IPS-15b (cell line): Measurements from ENCODE around the gene CCR7.

Experiments
- H3K27me3 ChIP-seq: one replicate; pipeline ENCODE4 v1.6.1; 2013; ENCODE audit warnings: low read length; ENCODE audit not compliant: control insufficient read depth, insufficient read depth
- H3K36me3 ChIP-seq: one replicate; pipeline ENCODE4 v1.6.1; 2013; ENCODE audit warnings: low read length; ENCODE audit not compliant: control insufficient read depth, insufficient read depth
- H3K4me1 ChIP-seq: one replicate; pipeline ENCODE4 v1.6.1; 2013; ENCODE audit warnings: mild to moderate bottlenecking, low read length; ENCODE audit not compliant: control insufficient read depth, insufficient read depth
- H3K4me3 ChIP-seq: one replicate; pipeline ENCODE4 v1.5.1; 2013; ENCODE audit warnings: low read depth, low read length
- H3K9ac ChIP-seq: one replicate; pipeline ENCODE4 v1.6.1; 2013; ENCODE audit warnings: low read depth, mild to moderate bottlenecking, low read length
- H3K9me3 ChIP-seq: one replicate; pipeline ENCODE4 v1.6.1; 2013; ENCODE audit warnings: mild to moderate bottlenecking, low read length; ENCODE audit not compliant: control insufficient read depth, insufficient read depth

CCR7 gene

GRCh38 chr17:40564883-40565768 lies at the start of gene CCR7:
CCR7 (minus strand) TSS chr17:40565472; CDS start chr17:40565409, 63 bp downstream.
- Histone ChIP-seq H3K4me3 (no peak within 1 kb of the TSS), H3K9me3 (no peaks in the 10 kb centered on the region), H3K36me3 (no peaks in the 10 kb centered on the region), H3K4me1 (peaks cover 2% of the 10 kb centered on the region), H3K27me3 (no peaks in the 10 kb centered on the region), H3K9ac (no peak within 1 kb of the TSS)

GRCh38 chr17:40614431-40615067 lies 49.3 kb upstream of the CCR7 start:
- Histone ChIP-seq H3K27me3 (no peaks in the 10 kb centered on the region), H3K36me3 (no peaks in the 10 kb centered on the region)

GRCh38 chr17:40613467-40614154 lies 48.3 kb upstream of the CCR7 start:
- Histone ChIP-seq H3K27me3 (no peaks in the 10 kb centered on the region), H3K36me3 (no peaks in the 10 kb centered on the region), H3K4me3 (no peak overlapping the region), H3K9me3 (no peaks in the 10 kb centered on the region), H3K9ac (no peak overlapping the region), H3K4me1 (peaks cover 3% of the 10 kb centered on the region)

More at GRCh38 chr17:40614431-40615067, 49.3 kb upstream of the CCR7 start:
- Histone ChIP-seq H3K9me3 (no peaks in the 10 kb centered on the region), H3K9ac (no peak overlapping the region), H3K4me3 (no peak overlapping the region), H3K4me1 (peaks cover 3% of the 10 kb centered on the region)

- Histone ChIP-seq H3K9ac (no peak overlapping the region), H3K4me1 (peaks cover 3% of the 10 kb centered on the region), H3K9me3 (no peaks in the 10 kb centered on the region), H3K36me3 (no peaks in the 10 kb centered on the region), H3K27me3 (no peaks in the 10 kb centered on the region), H3K4me3 (no peak overlapping the region)
Observed at GRCh38 chr17:40612599-40613244, 47.5 kb upstream of the CCR7 start.

- no peak overlapping the region for H3K9ac ChIP-seq
- H3K27me3 ChIP-seq = no peaks in the 10 kb centered on the region
- no peaks in the 10 kb centered on the region for H3K9me3 ChIP-seq
- no peaks in the 10 kb centered on the region for H3K36me3 ChIP-seq
- H3K4me3 ChIP-seq = no peak overlapping the region
- peaks cover 3% of the 10 kb centered on the region for H3K4me1 ChIP-seq
Observed at GRCh38 chr17:40611840-40612474, 46.7 kb upstream of the CCR7 start.

- no peaks in the 10 kb centered on the region for H3K36me3 ChIP-seq
- H3K9me3 ChIP-seq = no peaks in the 10 kb centered on the region
- H3K4me3 ChIP-seq = no peak overlapping the region
- H3K9ac ChIP-seq = no peak overlapping the region
- H3K4me1 ChIP-seq = peaks cover 3% of the 10 kb centered on the region
- H3K27me3 ChIP-seq = no peaks in the 10 kb centered on the region
Observed at GRCh38 chr17:40610359-40610758, 45.1 kb upstream of the CCR7 start.

- no peaks in the 10 kb centered on the region for H3K27me3 ChIP-seq
- H3K9me3 ChIP-seq = no peaks in the 10 kb centered on the region
- no peaks in the 10 kb centered on the region for H3K4me1 ChIP-seq
- H3K4me3 ChIP-seq = no peak overlapping the region
- no peak overlapping the region for H3K9ac ChIP-seq
- H3K36me3 ChIP-seq = no peaks in the 10 kb centered on the region
Observed at GRCh38 chr17:40608061-40608581, 42.8 kb upstream of the CCR7 start.

GRCh38 chr17:40607641-40608040 lies 42.4 kb upstream of the CCR7 start:
- H3K9ac ChIP-seq = no peak overlapping the region
- no peak overlapping the region for H3K4me3 ChIP-seq
- H3K4me1 ChIP-seq = no peaks in the 10 kb centered on the region
- no peaks in the 10 kb centered on the region for H3K9me3 ChIP-seq
- no peaks in the 10 kb centered on the region for H3K36me3 ChIP-seq
- H3K27me3 ChIP-seq = no peaks in the 10 kb centered on the region

GRCh38 chr17:40606548-40607353 lies 41.5 kb upstream of the CCR7 start:
- Histone ChIP-seq H3K27me3 (no peaks in the 10 kb centered on the region), H3K36me3 (no peaks in the 10 kb centered on the region), H3K4me3 (no peak overlapping the region), H3K9ac (no peak overlapping the region), H3K9me3 (no peaks in the 10 kb centered on the region), H3K4me1 (no peaks in the 10 kb centered on the region)

- no peaks in the 10 kb centered on the region for H3K27me3 ChIP-seq
- no peaks in the 10 kb centered on the region for H3K4me1 ChIP-seq
- H3K9ac ChIP-seq = no peak overlapping the region
- no peaks in the 10 kb centered on the region for H3K36me3 ChIP-seq
- no peaks in the 10 kb centered on the region for H3K9me3 ChIP-seq
- no peak overlapping the region for H3K4me3 ChIP-seq
Observed at GRCh38 chr17:40605306-40605705, 40.0 kb upstream of the CCR7 start.
